ENCODE data around the gene MITF.

MITF gene

DNA sequence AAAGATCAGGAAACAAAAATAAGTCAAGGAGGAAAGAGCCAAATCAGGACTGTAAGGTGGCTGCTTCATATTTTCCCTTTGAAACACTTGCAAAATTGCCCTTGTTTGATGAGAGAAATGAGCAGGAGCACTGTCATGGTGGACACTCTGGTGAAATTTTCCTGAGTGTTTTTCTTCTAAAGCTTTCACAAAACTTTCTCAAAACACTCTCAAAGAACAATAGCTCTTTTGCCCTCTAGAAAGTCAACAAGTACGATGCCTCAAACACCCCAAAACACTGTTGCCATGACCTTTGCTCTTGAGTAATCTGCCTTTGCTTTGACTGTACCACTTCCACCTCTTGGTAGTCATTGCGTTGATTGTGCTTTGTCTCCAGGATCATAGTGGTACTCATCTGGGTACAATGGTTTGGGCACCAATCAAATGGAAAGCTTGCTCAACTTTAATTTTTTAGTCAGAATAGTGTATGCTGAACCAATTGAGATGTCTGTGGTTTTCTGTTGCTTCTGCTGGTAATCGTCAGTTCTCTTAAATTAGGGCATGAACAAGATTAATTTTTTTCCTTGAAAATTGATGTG is 13.2 kb upstream of the MITF start:
- peaks cover 5% of the 10 kb centered on the region for H3K27me3 ChIP-seq (ENCODE audit: insufficient read depth, low read length)

DNA sequence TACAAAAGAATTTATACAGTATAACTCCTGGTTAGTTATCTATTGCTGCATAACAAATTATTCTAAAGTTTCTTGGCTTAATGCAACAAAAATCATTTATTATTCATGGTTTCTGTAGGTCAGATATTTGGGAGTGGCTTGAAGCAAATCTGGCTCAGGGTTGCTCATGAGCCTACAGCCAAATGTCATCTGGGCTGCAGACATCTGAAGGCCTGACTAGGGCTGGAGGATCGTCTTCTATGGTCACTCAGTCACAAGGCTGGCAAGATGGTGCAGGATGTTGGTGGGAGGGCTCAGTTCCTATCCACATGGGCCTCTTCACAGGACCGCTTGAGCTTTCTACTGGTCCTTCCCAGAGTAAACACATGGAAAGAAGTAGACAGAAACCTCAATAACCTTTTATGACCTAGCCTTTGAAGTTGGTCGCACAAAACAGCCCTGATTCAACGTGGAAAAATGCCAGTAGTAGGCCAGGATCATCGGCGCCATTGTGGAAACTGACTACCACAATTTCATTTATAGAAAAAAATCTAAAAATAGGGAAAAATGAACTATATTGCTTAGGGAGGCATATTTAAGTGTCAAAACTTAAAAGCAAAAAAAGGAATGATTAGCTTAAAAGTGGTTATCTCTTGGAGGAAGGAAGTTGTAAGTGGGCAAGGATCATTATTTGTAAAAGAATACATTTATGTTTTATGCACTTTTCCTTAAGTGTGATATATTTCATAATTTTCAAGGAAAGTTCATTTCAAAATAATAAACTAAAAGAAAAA is 9.9 kb upstream of the MITF start:
- peaks cover 7% of the 10 kb centered on the region; the same call in 1 of the 2 replicates for H3K27me3 ChIP-seq (ENCODE audit: insufficient read depth, low read length)
- no peak overlapping the region for H2AFZ ChIP-seq (ENCODE audit: low read length, unreplicated experiment)
- H3K79me2 ChIP-seq (ENCODE audit: control insufficient read depth, insufficient read depth, low read length, unreplicated experiment) = no peaks in the 10 kb centered on the region
- H3K4me3 ChIP-seq (ENCODE audit: low read depth, low read length) = no peak overlapping the region
- H3K27ac ChIP-seq (ENCODE audit: low read depth, low read length) = no peak overlapping the region
- H3K4me1 ChIP-seq (ENCODE audit: control insufficient read depth, insufficient read depth, low read length, unreplicated experiment) = no peaks in the 10 kb centered on the region
- no peaks in the 10 kb centered on the region for H3K36me3 ChIP-seq (ENCODE audit: insufficient read depth, low read length)

More for the DNA sequence above, 13.2 kb upstream of the MITF start:
- Histone ChIP-seq H3K36me3 (ENCODE audit: insufficient read depth, low read length) (no peaks in the 10 kb centered on the region), H3K4me1 (ENCODE audit: control insufficient read depth, insufficient read depth, low read length, unreplicated experiment) (no peaks in the 10 kb centered on the region), H3K79me2 (ENCODE audit: control insufficient read depth, insufficient read depth, low read length, unreplicated experiment) (no peaks in the 10 kb centered on the region), H3K4me3 (ENCODE audit: low read depth, low read length) (no peak overlapping the region), H3K27ac (ENCODE audit: low read depth, low read length) (no peak overlapping the region), H2AFZ (ENCODE audit: low read length, unreplicated experiment) (no peak overlapping the region)

DNA sequence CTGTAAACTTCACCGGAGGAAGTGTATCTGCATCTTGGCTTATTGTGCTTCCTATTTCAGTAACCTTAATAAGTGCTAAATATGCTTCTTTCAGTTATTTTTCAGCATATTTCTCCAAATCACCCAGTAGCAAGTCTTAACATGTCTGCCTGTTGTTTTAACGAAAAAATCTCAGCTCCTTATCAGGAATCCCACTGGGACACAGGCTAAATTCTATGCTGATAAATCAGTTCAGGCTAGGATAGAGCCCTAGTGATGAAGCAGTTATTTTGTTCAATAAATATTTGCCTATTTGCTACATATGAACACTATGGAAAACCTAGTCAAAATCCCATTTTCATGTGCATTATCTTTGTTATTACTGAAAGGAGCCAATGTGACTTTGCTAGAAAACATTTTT is 8.2 kb upstream of the MITF start:
- Histone ChIP-seq H3K27ac (ENCODE audit: low read depth, low read length) (no peak overlapping the region), H3K4me1 (ENCODE audit: control insufficient read depth, insufficient read depth, low read length, unreplicated experiment) (no peaks in the 10 kb centered on the region), H3K4me3 (ENCODE audit: low read depth, low read length) (no peak overlapping the region), H2AFZ (ENCODE audit: low read length, unreplicated experiment) (peak overlapping the region; percentile 43), H3K79me2 (ENCODE audit: control insufficient read depth, insufficient read depth, low read length, unreplicated experiment) (no peaks in the 10 kb centered on the region), H3K27me3 (ENCODE audit: insufficient read depth, low read length) (peaks cover 14% of the 10 kb centered on the region; the same call in 1 of the 2 replicates), H3K36me3 (ENCODE audit: insufficient read depth, low read length) (no peaks in the 10 kb centered on the region)

DNA sequence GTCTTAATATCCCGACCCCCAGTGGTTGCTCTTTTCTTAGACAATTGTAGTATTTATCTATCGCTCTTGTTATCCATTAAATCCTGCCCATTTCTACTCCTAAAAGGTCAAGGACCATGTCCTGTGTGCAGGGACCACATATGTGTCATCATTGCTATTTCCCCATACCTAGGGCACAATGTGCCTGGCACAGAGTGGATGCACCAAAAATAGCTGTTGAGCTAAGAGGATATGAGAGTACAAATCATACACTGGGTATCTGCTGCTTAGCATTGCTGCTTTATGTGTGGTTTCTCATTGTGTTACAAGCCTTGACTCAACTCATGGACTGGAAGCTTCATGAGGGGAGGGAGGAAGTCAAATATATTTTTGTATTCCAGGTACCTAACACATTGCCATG is 3.4 kb upstream of the MITF start:
- Histone ChIP-seq H2AFZ (ENCODE audit: low read length, unreplicated experiment) (no peak overlapping the region), H3K27me3 (ENCODE audit: insufficient read depth, low read length) (peaks cover 21% of the 10 kb centered on the region; the same call in 1 of the 2 replicates)

DNA sequence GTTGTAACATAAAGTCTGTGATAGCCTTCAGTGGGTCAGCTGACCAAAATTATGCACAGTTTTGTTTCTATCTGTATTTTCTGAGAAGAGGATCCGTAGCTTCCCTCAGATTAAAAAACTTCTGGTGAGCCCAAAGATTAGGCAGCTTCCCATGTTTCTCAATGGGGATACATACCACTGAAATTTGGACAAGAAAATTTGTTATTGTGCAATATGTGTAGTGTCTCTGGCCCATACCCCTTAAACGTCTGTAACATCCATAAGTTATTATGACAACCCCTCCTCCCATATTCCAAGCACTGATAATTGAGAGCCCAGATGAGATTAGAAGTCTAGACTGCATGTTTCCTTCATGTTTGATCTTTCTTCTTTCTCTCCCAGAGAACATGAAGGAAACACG is 1.9 kb upstream of the MITF start:
- no peak overlapping the region for H2AFZ ChIP-seq (ENCODE audit: low read length, unreplicated experiment)
- no peak overlapping the region for H3K4me3 ChIP-seq (ENCODE audit: low read depth, low read length)
- no peak overlapping the region for H3K27ac ChIP-seq (ENCODE audit: low read depth, low read length)
- no peaks in the 10 kb centered on the region for H3K36me3 ChIP-seq (ENCODE audit: insufficient read depth, low read length)
- peaks cover 21% of the 10 kb centered on the region; the same call in 1 of the 2 replicates for H3K27me3 ChIP-seq (ENCODE audit: insufficient read depth, low read length)
- H3K4me1 ChIP-seq (ENCODE audit: control insufficient read depth, insufficient read depth, low read length, unreplicated experiment) = peaks cover 12% of the 10 kb centered on the region
- H3K79me2 ChIP-seq (ENCODE audit: control insufficient read depth, insufficient read depth, low read length, unreplicated experiment) = no peaks in the 10 kb centered on the region

More for the DNA sequence above, 3.4 kb upstream of the MITF start:
- Histone ChIP-seq H3K79me2 (ENCODE audit: control insufficient read depth, insufficient read depth, low read length, unreplicated experiment) (no peaks in the 10 kb centered on the region), H3K27ac (ENCODE audit: low read depth, low read length) (no peak overlapping the region), H3K4me1 (ENCODE audit: control insufficient read depth, insufficient read depth, low read length, unreplicated experiment) (peaks cover 12% of the 10 kb centered on the region), H3K4me3 (ENCODE audit: low read depth, low read length) (no peak overlapping the region), H3K36me3 (ENCODE audit: insufficient read depth, low read length) (no peaks in the 10 kb centered on the region)

DNA sequence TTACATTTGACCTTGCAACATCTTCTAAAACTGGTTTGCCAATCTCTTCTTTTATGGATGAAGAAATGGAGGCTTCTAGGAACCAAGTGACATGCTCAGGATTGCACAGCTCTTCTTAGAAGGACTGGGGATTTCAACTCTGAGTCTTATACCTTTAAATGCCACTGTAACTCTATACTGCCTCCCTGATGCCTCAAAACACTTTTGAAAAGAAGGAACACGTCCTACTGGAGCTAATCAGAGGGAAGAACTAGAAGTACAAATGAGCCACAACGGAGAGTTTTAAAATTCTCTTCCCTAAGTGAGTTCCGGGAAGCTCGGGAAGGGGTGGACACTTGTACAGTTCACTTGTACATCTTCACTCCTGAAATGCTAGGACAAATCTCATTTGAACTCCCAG is 949 bp upstream of the MITF start:
- H3K27ac ChIP-seq (ENCODE audit: low read depth, low read length) = no peak overlapping the region
- H3K36me3 ChIP-seq (ENCODE audit: insufficient read depth, low read length) = no peaks in the 10 kb centered on the region
- H2AFZ ChIP-seq (ENCODE audit: low read length, unreplicated experiment) = peak overlapping the region; percentile 90
- no peaks in the 10 kb centered on the region for H3K79me2 ChIP-seq (ENCODE audit: control insufficient read depth, insufficient read depth, low read length, unreplicated experiment)
- peaks cover 18% of the 10 kb centered on the region; the same call in 1 of the 2 replicates for H3K27me3 ChIP-seq (ENCODE audit: insufficient read depth, low read length)
- H3K4me3 ChIP-seq (ENCODE audit: low read depth, low read length) = peak overlapping the region; percentile 79
- H3K4me1 ChIP-seq (ENCODE audit: control insufficient read depth, insufficient read depth, low read length, unreplicated experiment) = peaks cover 12% of the 10 kb centered on the region

DNA sequence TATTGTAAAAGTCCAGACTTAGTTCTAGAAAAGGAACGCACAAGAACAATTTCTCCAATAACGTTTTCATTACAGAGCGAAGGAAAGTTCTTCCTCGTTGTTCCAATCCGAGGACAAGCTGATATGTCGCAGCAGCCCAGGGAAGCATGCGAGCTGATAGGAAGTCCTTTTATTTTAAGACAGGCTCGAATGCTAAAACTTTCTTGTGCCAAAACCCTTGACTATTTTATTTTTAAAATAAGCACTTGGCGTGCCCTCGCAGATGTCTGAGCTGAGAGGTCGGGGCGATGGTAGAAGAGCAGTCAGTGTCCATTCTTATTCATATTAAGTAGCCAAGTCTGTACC is 433 bp upstream of the MITF start:
- Histone ChIP-seq H3K27me3 (ENCODE audit: insufficient read depth, low read length) (peaks cover 14% of the 10 kb centered on the region; the same call in 1 of the 2 replicates), H3K36me3 (ENCODE audit: insufficient read depth, low read length) (no peaks in the 10 kb centered on the region), H3K4me3 (ENCODE audit: low read depth, low read length) (peak overlapping the region; percentile 79), H3K4me1 (ENCODE audit: control insufficient read depth, insufficient read depth, low read length, unreplicated experiment) (peaks cover 12% of the 10 kb centered on the region), H3K27ac (ENCODE audit: low read depth, low read length) (no peak overlapping the region), H2AFZ (ENCODE audit: low read length, unreplicated experiment) (peak overlapping the region; percentile 90), H3K79me2 (ENCODE audit: control insufficient read depth, insufficient read depth, low read length, unreplicated experiment) (no peaks in the 10 kb centered on the region)

DNA sequence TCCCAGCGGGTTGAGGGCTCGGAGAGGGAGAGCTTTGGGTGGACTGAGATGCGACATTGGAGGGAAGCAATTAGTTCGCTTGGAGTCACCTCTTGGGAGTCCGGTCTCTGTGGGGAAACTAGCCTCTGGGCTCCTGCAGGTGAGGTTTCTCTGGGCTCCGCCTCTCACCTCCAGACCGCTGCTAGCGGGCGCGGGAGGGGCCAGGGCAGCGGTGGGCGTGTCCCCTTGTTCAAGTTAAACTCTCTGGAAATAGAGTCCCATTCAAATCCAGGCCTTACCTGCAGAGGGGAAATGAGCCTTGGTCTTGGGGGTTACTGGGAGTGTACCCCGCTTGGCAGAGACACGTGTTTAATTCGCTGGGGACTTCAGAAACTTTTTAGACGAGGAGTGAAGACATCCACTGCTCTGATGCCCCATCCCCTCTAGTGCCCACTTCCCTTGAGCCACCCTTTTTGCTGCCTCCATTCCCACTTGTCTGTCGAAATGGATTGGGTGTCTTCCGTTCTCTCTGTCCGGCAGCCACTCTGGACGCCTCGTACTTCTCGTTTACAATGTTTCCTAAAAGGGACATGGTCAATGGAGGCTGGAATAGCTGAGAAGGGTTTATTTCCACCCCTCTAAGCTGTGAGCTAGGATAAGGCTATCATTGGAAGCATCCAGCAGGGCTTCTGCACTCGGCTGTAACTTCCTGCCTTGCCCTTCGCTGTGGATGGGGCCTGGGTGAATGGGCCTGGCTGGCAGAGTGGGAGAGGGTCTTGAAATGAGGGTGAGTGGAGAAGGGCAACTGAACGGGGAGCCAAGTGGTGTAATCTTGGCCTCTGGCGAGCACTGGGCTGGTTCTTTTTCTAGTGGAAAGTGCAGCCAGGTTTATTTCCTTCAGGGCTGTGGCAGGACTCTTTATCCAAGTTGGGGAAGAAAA is 1.1 kb downstream of the MITF start:
- Histone ChIP-seq H3K27ac (ENCODE audit: low read depth, low read length) (no peak overlapping the region), H3K4me1 (ENCODE audit: control insufficient read depth, insufficient read depth, low read length, unreplicated experiment) (peaks cover 12% of the 10 kb centered on the region), H2AFZ (ENCODE audit: low read length, unreplicated experiment) (peak overlapping the region; percentile 61), H3K4me3 (ENCODE audit: low read depth, low read length) (peak overlapping the region; percentile 79), H3K36me3 (ENCODE audit: insufficient read depth, low read length) (no peaks in the 10 kb centered on the region), H3K79me2 (ENCODE audit: control insufficient read depth, insufficient read depth, low read length, unreplicated experiment) (no peaks in the 10 kb centered on the region), H3K27me3 (ENCODE audit: insufficient read depth, low read length) (peaks cover 14% of the 10 kb centered on the region; the same call in 1 of the 2 replicates)

DNA sequence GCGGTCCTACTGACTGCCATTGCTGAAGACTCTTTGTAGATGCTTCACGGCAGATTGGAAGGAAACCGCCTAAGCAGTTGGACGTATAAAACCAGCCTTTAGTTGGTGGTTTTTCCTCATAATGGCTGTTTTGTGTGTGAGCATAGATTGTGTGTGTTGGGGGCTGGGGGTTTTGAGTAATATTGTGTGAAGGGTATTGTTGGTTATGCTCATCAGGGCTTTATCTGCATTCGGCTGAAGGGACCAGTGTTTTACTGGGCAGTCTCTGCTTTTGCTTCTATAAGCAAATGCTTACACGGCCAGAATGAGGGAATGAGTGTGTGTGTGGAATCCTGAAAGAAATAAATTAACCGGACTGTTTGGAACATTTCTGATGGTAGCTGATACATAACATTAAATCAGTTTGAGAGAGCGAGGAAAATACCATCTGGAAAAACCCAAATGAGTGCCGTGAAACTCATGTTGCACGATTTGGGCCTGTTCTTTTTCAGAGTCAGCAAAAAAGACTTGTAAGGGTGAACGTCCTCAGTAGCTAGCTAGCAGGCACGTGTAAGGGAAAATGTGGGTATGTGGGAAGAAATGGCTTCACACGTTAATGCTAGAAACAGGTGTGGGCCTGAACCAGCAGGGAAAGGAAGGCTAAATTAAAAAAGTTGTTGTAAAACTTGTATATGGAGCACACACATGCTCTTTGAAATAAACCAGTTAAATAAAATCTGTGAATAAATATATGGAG is 1.9 kb downstream of the MITF start:
- no peak overlapping the region for H3K4me3 ChIP-seq (ENCODE audit: low read depth, low read length)

DNA sequence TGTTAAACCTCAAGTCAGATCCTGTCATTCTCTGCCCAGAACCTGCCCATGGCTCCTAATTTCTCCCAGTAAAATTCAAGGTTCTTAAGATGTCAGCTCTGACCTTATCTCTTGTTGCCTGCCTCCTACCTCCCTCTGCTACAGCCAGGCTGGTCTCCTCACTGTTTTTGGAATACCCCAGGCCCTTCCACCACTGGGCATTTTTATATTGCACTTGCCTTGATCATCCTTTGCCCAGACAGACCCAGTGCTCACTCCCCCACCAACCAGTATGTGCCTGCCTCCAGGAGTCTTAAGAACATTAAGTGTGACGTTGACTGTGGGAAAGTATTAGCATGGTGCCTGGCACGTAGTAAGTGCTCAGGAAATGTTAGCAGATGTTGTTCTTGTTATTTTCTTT is 3.1 kb downstream of the MITF start:
- Histone ChIP-seq H3K4me1 (ENCODE audit: control insufficient read depth, insufficient read depth, low read length, unreplicated experiment) (peaks cover 15% of the 10 kb centered on the region), H3K27me3 (ENCODE audit: insufficient read depth, low read length) (no peaks in the 10 kb centered on the region), H2AFZ (ENCODE audit: low read length, unreplicated experiment) (no peak overlapping the region), H3K27ac (ENCODE audit: low read depth, low read length) (no peak overlapping the region), H3K36me3 (ENCODE audit: insufficient read depth, low read length) (no peaks in the 10 kb centered on the region), H3K79me2 (ENCODE audit: control insufficient read depth, insufficient read depth, low read length, unreplicated experiment) (no peaks in the 10 kb centered on the region), H3K4me3 (ENCODE audit: low read depth, low read length) (no peak overlapping the region)

More for the DNA sequence above, 1.9 kb downstream of the MITF start:
- Histone ChIP-seq H3K79me2 (ENCODE audit: control insufficient read depth, insufficient read depth, low read length, unreplicated experiment) (no peaks in the 10 kb centered on the region), H3K27ac (ENCODE audit: low read depth, low read length) (no peak overlapping the region), H2AFZ (ENCODE audit: low read length, unreplicated experiment) (no peak overlapping the region), H3K4me1 (ENCODE audit: control insufficient read depth, insufficient read depth, low read length, unreplicated experiment) (peaks cover 12% of the 10 kb centered on the region), H3K27me3 (ENCODE audit: insufficient read depth, low read length) (0 out of 2 replicates have a peak, but pooled peaks cover 6% of the 10 kb centered on the region), H3K36me3 (ENCODE audit: insufficient read depth, low read length) (no peaks in the 10 kb centered on the region)
